Measurements from ENCODE around the gene NXNL2.

The NXNL2 gene

DNA sequence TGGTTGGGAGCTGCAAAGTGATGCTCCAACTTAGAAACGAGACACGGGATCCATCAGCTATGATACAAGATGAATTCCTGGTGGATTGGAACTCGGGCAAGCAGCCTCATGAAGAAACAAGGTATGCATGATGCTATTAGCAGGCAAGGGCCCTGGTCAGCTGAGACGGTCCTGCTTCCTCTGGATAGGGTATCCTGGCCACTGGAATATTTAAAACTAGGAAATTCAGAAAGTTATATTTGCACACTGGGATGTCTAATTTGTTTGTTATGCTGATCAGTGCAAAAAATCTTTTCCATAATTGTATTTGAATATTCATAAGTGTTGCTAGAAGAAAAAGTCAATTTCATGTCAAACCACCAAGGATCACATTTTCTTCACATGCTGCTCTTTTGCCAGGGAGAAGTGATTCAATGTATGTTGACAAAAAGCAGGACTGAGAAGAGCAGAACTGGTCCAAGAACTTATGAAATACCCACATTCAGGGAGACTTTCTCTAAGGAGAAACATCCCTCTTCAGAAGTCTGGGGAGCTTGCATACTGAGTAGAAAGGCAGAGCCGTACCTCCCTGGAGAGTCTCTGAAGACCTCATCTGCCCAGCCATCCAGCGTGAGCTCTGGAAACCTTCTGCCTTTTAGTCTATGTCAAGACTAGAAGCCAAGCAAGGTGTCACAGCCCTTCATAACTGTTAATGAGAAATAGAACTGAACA lies 6.7 kb upstream of the NXNL2 start:
- TF ChIP-seq POLR2AphosphoS5 (IDR thresholded peaks at IDR 0.05; ENCODE audit: low read depth, low read length) = no peak
- no peak for TF ChIP-seq SIN3A (IDR thresholded peaks at IDR 0.05; ENCODE audit: borderline replicate concordance, insufficient read depth, low read length)
- no peak for TF ChIP-seq TAF1 (IDR thresholded peaks at IDR 0.05; ENCODE audit: borderline replicate concordance, insufficient read depth, low read length)
- TF ChIP-seq, protein P1, sequence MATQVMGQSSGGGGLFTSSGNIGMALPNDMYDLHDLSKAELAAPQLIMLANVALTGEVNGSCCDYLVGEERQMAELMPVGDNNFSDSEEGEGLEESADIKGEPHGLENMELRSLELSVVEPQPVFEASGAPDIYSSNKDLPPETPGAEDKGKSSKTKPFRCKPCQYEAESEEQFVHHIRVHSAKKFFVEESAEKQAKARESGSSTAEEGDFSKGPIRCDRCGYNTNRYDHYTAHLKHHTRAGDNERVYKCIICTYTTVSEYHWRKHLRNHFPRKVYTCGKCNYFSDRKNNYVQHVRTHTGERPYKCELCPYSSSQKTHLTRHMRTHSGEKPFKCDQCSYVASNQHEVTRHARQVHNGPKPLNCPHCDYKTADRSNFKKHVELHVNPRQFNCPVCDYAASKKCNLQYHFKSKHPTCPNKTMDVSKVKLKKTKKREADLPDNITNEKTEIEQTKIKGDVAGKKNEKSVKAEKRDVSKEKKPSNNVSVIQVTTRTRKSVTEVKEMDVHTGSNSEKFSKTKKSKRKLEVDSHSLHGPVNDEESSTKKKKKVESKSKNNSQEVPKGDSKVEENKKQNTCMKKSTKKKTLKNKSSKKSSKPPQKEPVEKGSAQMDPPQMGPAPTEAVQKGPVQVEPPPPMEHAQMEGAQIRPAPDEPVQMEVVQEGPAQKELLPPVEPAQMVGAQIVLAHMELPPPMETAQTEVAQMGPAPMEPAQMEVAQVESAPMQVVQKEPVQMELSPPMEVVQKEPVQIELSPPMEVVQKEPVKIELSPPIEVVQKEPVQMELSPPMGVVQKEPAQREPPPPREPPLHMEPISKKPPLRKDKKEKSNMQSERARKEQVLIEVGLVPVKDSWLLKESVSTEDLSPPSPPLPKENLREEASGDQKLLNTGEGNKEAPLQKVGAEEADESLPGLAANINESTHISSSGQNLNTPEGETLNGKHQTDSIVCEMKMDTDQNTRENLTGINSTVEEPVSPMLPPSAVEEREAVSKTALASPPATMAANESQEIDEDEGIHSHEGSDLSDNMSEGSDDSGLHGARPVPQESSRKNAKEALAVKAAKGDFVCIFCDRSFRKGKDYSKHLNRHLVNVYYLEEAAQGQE (IDR thresholded peaks at IDR 0.05; ENCODE audit: insufficient read depth in 1 of 2, low read depth in 2 of 2, low read length in 2 of 2) = no peak
- TF ChIP-seq FOXP2 (optimal IDR thresholded peaks at IDR 0.05; ENCODE audit: borderline replicate concordance, extremely low read depth, extremely low read length, insufficient read depth) = no peak

GRCh38 chr9:88529496-88529895 lies 5.5 kb upstream of the NXNL2 start:
- TF ChIP-seq SIN3A (IDR thresholded peaks at IDR 0.05; ENCODE audit: borderline replicate concordance, insufficient read depth, low read length) (no peak), POLR2AphosphoS5 (IDR thresholded peaks at IDR 0.05; ENCODE audit: low read depth, low read length) (no peak), TAF1 (IDR thresholded peaks at IDR 0.05; ENCODE audit: borderline replicate concordance, insufficient read depth, low read length) (no peak), FOXP2 (optimal IDR thresholded peaks at IDR 0.05; ENCODE audit: borderline replicate concordance, extremely low read depth, extremely low read length, insufficient read depth) (no peak)
- TF ChIP-seq, protein P1 (IDR thresholded peaks at IDR 0.05; ENCODE audit: insufficient read depth in 1 of 2, low read depth in 2 of 2, low read length in 2 of 2) = no peak

GRCh38 chr9:88530051-88530450 lies 4.9 kb upstream of the NXNL2 start:
- TF ChIP-seq TAF1 (IDR thresholded peaks at IDR 0.05; ENCODE audit: borderline replicate concordance, insufficient read depth, low read length) = no peak
- no peak for TF ChIP-seq FOXP2 (optimal IDR thresholded peaks at IDR 0.05; ENCODE audit: borderline replicate concordance, extremely low read depth, extremely low read length, insufficient read depth)
- TF ChIP-seq, protein P1 (IDR thresholded peaks at IDR 0.05; ENCODE audit: insufficient read depth in 1 of 2, low read depth in 2 of 2, low read length in 2 of 2) = no peak
- no peak for TF ChIP-seq POLR2AphosphoS5 (IDR thresholded peaks at IDR 0.05; ENCODE audit: low read depth, low read length)
- no peak for TF ChIP-seq SIN3A (IDR thresholded peaks at IDR 0.05; ENCODE audit: borderline replicate concordance, insufficient read depth, low read length)

GRCh38 chr9:88531920-88532698 lies 2.9 kb upstream of the NXNL2 start:
- TF ChIP-seq TAF1 (IDR thresholded peaks at IDR 0.05; ENCODE audit: borderline replicate concordance, insufficient read depth, low read length) (no peak), POLR2AphosphoS5 (IDR thresholded peaks at IDR 0.05; ENCODE audit: low read depth, low read length) (no peak), SIN3A (IDR thresholded peaks at IDR 0.05; ENCODE audit: borderline replicate concordance, insufficient read depth, low read length) (no peak), FOXP2 (optimal IDR thresholded peaks at IDR 0.05; ENCODE audit: borderline replicate concordance, extremely low read depth, extremely low read length, insufficient read depth) (no peak)
- TF ChIP-seq, protein P1 (IDR thresholded peaks at IDR 0.05; ENCODE audit: insufficient read depth in 1 of 2, low read depth in 2 of 2, low read length in 2 of 2) = no peak

Data from PFSK-1 (cell line).